ENCODE measurements around the gene FAM83B. TPM values are rescaled to one million over a fixed set of nuclear protein-coding genes. Genes with fewer than 3 reads are reported as not detected.

Gene FAM83B
- total RNA-seq, 2 donors from 2014 or later, result 39.4 to 48.3 TPM

DNA sequence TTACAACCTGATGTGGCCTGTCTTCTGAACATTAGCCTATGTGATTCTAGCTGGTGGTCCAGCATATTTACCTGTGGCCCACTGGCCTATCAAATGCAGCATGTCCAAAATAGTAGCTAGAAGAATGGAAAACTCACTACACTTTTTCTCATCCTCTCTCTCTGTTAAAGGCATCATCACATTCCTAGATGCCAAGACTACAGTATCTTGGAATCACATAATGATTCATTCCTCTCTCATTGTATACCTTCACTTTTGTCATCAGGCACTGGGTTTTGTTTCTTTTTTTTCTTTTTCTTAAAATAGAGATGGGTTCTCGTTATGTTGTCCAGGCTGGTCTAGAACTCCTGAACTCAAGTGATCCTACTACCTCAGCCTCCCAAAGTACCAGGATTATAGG, 45.0 kb downstream of the FAM83B start:
- no peak for ATAC-seq
- intact Hi-C loops (cut with DNase I, micrococcal nuclease), result no loop called here
- no peak for DNase-seq

DNA sequence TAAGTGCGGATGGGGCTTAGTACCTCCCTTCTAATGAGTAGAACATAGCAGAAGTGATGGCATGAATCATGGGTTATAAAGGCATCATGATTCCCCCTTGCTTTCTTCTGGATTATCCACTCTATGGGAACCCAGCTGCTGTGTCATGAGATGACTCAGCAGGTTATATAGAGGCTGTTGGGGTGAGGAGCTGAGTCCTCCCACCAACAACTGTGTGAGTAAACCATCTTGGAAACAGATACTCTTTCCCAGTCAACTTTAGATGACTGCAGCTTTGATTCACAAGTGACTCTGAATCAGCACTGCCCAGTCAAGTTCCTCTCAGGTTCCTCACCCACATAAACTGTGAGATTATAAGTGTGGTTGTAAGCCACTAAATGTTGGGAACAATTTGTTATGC, 46.3 kb downstream of the FAM83B start:
- DNase-seq (no peak), ATAC-seq (peak; percentile 57)
- intact Hi-C loops (cut with DNase I, micrococcal nuclease), result no loop called here

DNA sequence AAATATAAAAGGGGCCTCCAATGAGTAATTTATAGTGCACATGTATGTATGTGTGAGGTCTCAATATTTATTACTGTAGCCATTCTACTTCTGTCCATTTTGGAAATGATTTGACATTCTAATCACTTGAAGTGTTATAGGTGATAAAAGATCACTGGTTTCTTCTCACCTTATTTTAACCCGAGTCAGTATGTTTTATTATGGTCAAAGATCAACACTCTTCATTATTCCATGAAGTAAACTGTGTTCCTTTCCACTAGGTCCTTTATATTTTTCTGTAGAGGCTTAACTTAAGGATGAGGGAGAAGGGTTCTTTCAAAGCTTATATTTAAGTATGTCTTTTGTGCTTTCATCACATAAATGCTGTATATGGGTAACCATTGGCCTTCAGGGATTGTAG, 47.2 kb downstream of the FAM83B start:
- ATAC-seq, result peak; percentile 74
- intact Hi-C loops (cut with DNase I, micrococcal nuclease), result no loop called here
- DNase-seq, result no peak

DNA sequence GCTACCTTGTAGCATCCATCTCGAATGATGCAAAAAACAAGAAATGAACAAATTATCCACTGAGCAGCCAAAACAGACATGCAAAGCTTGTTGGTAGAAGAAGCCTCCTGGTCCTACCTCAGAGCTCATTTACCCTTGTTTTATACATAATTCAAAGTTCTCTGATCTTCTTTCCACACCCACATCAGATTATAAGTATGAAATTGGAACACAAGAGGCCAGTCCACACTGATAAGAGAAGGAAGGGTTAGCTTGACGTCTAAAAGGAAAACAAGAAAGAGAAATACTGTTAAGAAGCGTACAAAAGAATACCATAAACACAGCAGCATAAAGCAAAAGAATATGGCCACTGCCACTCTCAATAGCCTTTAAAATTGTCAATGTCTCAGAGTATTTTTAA, 49.7 kb downstream of the FAM83B start:
- ATAC-seq (peak; percentile 63), DNase-seq (no peak)
- intact Hi-C loops (cut with DNase I, micrococcal nuclease), result no loop called here

DNA sequence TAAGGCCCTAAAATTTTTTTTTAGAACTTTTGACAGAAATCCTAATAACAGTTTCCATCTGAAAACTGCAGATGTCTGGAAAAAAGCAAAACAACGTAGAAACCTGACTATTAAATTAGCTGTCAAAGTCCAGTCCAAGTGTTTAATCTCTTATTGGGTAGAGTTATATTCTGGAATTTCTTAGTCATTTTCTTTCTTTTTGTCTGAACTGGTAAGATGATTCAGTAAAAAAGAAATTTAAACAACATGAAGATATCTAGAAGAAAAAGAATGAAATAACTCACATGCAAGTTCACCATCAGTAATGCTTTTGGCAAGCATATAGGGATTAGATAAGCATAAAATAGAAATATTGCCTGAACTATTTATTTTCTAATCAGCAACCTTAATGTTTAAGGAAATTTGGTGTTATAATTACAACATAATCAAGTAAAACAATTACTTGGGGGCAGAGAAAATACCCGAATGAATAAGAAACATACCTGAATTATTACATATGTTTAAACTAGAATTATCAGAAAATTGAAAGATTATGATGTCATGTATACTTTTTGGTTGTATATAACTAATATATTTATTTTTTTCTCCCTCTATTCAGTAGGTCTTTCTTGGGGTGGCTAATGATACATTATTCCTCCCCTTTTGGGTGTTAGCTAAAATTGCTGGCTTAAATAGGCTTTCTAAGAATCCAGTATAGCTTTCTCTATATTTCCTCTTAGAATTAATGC, 51.1 kb downstream of the FAM83B start:
- DNase-seq, result no peak
- no peak for ATAC-seq
- intact Hi-C loops (cut with DNase I, micrococcal nuclease), result no loop called here

DNA sequence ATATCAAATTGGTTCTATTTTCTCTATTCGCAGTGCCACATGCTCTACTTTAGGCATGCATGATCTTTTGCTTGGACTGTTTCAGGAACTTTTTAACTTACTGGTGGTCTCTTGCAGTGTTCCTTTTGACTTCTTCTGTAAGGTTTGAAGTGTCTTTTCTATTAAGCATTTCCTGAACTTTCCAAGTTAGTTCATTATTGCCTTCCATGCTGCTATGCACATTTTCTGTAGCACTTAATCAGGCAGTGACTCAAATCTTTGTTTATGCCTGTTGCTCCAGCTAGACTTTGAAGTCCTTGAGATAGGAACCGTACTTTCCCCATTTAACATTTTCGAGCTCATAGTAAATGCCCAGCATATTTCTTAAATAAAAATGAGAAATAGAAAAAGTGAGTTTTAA, 52.2 kb downstream of the FAM83B start:
- no peak for ATAC-seq
- no peak for DNase-seq
- intact Hi-C loops (cut with DNase I, micrococcal nuclease), result no loop called here

DNA sequence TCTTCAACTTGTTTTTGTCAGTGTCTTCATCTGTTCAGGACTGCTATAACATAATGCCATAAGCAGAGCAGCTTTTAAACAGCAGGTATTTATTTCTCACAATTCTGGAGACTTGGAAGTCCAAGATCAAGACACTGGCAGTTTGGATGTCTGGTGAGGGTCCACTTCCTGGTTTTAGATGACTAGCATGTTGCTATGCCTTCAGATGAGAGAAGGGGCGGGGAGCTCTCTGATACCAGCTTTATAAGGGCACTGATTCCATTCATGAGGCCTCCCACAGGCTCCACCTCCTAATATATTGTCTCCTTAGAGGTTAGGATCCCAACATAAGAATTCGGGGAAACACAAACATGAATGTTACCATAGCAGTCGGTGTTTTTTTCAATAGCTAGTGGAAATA, 52.9 kb downstream of the FAM83B start:
- ATAC-seq, result peak; percentile 56
- intact Hi-C loops (cut with DNase I, micrococcal nuclease), result no loop called here
- no peak for DNase-seq

DNA sequence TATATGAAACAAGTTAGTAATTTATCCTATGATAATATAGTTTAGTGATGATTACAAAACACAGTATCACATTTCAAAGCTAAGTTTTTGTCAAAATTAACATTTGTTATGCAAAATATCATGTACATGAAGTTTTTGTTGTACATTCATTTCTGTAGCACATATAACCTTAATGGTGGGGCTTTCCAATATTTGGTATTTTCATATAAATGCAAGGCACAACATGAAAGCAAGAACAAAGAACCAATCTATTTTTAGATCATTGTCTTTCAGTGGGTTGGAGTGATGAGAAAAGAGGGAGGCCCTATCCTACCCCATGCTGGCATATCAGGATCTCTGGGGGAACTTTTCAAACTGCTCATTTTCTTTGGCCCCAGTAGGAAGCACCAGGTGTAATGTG, 53.4 kb downstream of the FAM83B start:
- DNase-seq (no peak), ATAC-seq (no peak)
- intact Hi-C loops (cut with DNase I, micrococcal nuclease), result no loop called here

DNA sequence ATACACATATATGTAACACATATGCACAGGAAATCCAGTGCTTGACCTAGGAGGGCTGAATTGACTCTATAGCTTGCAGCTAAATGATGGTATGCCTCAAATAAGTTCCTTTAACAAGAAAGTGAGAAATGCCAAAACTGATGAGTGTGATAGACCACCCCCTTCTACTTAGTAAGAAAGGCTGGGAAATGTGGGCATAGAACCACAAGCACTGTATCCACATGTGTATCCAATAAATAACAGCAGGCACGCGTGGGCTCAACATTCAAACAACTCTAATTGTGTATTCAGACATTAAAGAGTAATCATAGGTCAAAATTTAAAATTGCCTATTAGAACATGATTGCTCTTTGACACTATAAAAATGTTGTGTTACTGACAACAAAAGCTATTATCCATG, 54.1 kb downstream of the FAM83B start:
- DNase-seq, result no peak
- intact Hi-C loops (cut with DNase I, micrococcal nuclease), result no loop called here
- no peak for ATAC-seq

DNA sequence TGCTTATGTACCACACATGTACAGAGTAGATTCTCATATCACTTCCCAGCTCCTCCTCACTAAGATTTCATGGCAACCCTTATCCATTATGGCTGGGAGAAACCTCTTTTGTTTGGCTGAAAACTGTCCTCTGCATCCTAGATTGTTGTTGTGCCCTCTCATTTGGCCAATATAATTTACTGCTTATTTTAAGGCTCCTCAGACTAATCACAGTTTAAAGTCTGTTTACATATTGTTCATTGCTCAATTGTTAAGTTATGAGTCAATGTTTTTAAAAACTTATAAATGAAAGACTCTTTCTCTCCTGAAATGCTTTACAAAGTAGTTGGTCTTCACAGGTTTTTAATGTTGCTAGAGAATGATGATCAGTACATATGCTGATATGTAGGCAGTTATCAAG, 57.3 kb downstream of the FAM83B start:
- ATAC-seq, result no peak
- DNase-seq, result no peak
- intact Hi-C loops (cut with DNase I, micrococcal nuclease), result no loop called here

DNA sequence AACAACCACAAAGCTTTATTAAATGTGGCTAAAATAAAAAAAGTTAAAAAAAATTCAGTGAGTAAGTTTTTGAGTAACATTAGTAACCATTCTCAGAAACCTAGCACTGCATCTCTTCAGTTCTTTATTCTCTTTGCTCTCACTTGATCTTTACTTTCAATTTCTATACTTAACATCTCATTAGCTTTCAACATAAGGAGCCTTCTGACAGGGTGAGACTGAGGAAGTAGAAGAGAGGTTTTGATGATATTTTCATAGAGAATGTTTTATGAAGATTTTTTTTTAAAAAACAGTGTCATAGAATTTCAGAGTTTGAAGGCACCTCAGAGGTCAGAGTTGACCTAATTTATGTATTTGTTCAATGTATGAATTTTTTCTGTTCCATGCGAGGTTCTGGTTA, 60.8 kb downstream of the FAM83B start:
- DNase-seq, result no peak

DNA sequence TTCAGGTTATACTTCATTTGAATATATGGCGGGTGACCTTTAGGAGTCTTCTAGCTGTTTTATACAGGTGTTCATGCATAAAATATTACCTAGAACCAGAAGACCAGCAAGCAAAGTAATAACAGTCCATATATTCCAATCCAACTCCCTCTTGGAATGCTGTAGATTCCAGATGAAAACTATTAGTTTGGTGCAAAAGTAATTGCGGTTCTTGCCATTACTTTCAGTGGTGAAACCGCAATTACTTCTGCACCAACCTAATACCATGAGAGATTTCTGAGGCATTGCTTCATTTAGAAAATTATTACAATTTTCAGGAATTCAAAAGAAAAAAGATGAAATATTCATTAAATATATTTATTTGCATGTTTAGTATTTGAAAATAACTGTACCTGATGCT, 62.6 kb downstream of the FAM83B start:
- ATAC-seq, result no peak
- no peak for DNase-seq
- intact Hi-C loops (cut with DNase I, micrococcal nuclease), result no loop called here

More for the DNA sequence above, 60.8 kb downstream of the FAM83B start:
- intact Hi-C loops (cut with DNase I, micrococcal nuclease), result no loop called here
- peak; percentile 47 for ATAC-seq

DNA sequence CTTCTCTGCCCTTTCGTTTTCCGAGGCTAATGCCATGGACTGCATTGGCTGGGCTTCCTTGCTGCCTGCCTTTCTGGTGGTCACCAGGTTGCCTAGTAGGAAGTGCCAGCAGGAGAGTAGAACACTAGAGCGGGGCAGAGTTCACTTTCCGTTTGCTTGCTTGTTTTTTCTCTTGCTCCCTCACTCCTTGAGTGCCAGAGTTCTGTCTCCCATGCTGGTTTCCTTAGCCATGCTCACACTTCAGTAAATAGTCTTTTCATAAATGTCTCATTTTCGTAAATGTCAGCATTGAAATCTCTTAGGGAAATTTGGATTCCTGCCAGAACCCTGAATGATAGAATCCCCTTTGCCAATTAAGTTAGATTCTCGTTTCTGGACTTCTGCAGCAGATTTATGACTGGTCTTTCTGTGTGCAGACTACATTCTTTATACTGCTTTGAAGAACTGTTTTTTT, 63.9 kb downstream of the FAM83B start:
- peak; percentile 42 to 47 for DNase-seq
- peak; percentile 95 for ATAC-seq
- intact Hi-C loops (cut with DNase I, micrococcal nuclease), result no loop called here

DNA sequence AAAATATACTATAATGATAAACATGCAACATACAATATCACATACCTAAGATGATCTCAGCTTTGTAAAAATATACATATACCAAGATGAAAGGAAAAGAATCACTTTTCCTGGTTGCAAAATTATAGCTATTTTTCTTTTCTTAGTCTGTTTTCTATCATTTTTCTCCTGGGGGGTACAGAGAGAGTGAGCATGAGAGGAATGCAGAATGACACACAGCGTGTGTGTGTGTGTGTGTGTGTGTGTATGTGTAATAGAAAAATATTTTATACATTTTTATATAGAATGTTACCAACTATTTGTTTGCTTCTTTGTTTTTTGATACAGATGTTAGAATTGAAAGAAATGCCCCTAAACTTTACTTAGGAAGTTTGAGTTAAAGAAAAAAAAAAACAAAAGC, 64.3 kb downstream of the FAM83B start:
- DNase-seq (no peak), ATAC-seq (peak; percentile 7)
- intact Hi-C loops (cut with DNase I, micrococcal nuclease), result no loop called here

DNA sequence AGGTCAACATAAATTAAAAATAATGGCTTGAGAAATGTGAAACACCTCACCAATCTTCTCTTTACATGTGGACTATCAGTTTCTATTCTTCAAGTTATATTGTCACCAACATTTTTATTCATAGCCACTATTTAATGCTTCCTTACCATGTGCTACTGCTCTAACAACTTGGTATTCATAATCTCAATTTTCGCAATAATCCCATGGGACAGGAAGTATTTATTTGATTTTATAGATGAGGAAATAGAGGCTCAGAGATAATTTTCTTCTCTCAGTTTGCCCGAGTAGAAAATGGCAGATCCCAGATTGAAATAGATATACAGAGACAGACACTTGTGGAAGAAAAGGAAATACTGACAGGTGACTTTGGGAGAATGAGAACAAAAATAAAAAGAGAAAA, 66.6 kb downstream of the FAM83B start:
- intact Hi-C loops (cut with DNase I, micrococcal nuclease), result no loop called here
- no peak for DNase-seq
- no peak for ATAC-seq

DNA sequence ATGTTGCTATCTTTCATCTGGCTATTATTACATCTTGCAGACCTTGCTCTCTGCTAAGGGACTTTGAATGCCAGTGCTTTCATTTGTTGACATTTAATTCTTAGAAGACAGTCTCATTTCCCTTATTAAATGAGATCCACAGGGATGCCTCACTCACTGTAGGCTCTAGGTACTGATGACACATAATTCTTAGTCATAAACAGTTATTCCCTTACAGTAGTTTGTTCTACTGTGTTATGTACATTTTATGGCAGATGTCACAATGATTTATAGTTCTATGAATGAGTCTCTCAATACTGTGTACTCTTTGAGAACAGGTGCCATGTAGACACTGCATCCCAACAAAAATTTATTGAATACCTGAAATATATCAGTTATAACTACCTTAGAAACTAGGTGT, 70.3 kb downstream of the FAM83B start:
- intact Hi-C loops (cut with DNase I, micrococcal nuclease), result no loop called here
- DNase-seq (no peak), ATAC-seq (peak; percentile 99)

DNA sequence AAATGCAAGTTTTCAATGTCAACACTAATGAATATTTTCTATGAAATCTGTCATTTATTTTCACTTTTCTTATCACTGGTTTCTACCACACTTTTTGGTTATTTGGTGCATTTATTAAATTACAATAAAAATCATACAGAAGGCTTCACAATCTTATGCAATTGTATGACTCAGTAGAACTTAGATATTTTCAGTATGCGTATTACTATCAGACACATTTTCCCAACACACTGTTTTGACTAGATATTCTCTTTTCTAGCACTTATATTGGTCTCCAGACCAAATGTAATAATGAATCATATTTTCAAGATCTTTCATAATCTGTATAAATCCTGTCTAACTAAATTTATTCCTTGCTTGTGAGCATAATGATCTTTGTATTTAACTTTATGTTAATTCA, 74.1 kb downstream of the FAM83B start:
- intact Hi-C loops (cut with DNase I, micrococcal nuclease), result no loop called here
- ATAC-seq (no peak), DNase-seq (no peak)

DNA sequence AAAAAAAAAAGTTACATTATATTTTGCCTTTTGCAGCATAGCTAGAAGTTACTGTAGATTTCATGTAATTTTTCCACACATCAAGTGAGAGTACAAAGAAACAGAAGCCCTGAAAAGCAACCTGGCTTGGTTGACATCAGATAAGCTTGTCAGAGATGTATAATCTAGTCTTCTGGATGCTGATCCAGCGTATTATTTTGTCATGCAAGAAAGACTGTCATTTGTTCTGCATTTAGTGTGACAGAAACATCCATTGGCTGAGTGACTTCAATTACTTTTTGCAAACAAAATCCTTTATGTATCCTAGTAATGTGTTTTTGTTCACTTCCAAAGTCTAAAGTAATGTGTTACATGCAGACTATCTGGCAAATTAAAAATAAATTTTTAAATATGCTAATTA, 75.3 kb downstream of the FAM83B start:
- DNase-seq, result no peak
- intact Hi-C loops (cut with DNase I, micrococcal nuclease), result no loop called here
- ATAC-seq, result no peak

DNA sequence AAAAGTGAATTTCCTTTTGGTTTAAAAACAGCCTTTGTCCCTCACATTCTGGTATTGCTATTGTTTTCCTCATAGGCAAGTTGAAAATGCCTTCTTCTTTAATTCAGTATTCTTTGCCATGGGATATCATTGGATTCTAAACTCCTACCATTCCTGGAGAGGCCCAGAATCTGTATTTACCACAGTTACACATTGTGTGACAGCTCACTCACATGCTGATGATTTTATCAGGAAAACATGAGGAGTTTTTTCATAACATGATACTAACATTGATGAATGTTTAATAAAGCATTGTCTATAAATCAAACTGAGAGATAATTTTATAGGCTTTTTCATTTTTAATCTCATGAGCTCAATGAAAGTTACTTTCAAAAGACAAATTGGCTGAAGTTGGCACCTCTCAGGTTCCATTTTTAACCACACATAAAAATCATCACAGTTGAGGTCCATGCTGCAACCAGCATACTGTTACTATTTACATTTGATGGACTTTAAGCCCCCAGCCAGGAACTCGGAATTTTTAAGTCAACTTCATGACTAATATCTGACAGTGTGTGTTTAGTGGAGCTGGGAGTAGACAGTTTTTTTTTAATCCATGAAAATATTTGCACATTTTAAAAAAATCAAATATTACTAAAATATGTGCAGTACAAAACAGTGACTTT, 82.8 kb downstream of the FAM83B start:
- ATAC-seq (no peak), DNase-seq (no peak)
- intact Hi-C loops (cut with DNase I, micrococcal nuclease), result no loop called here

DNA sequence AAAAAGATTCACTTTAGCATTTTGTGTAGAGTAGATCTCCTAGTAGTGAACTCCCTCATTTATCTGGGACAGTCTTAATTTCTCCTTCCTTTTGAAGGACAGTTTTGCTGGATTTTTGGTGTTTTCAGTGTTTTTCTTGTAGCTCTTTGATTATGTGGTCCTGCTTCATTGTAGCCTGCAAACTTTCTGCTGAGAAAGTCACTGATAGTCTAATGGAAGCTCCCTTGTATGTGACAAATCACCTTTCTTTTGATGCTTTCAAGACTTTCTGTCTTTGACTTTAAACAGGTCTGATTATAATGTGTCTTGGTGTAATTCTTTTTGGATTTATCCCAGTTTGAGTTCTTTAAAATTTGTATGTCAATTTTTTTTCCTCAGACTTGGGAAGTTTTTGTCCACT, 86.1 kb downstream of the FAM83B start:
- intact Hi-C loops (cut with DNase I, micrococcal nuclease), result no loop called here
- DNase-seq (no peak), ATAC-seq (no peak)

DNA sequence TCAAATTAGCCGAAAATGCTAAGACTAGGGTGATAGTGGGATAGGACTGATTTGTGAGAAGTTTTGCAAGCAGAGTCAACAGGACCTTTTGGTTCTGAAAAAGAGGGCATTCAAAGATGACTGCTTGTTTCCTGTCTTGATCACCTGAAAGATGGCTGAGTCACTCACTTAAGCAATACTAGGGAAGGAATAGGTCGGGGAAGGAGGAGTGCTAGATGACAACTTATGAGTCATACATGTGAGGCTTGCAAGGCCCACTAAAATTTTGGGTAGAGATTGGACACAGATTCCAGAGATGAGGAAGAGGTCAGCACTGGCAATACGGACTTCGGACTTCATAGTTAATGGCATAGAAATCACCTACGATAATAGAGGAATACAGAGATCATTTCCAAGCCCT, 89.2 kb downstream of the FAM83B start:
- intact Hi-C loops (cut with DNase I, micrococcal nuclease), result no loop called here
- peak; percentile 80 for ATAC-seq
- no peak for DNase-seq

Measured in left colon (tissue), 2 donors.